OCI-LY1 (cell line): ENCODE results near the gene ITIH3.

ENCODE experiments used
- H2AFZ ChIP-seq: fragments of 200-600 bp; sonication (generic), shearing (Covaris generic); 2 replicates; pipeline ENCODE4 v1.6.0; 2014; ENCODE audit warnings: antibody characterized with exemption, mild to moderate bottlenecking, low read length
- H3F3A ChIP-seq: fragments of 200-600 bp; sonication (generic), shearing (Covaris generic); 2 replicates; pipeline ENCODE4 v1.6.0; 2014; ENCODE audit warnings: mild to moderate bottlenecking, antibody characterized with exemption, low read length, moderate library complexity; ENCODE audit not compliant: insufficient read depth
- H3K27ac ChIP-seq: fragments of 200-600 bp; sonication (generic); 2 replicates; pipeline ENCODE4 v1.5.1; 2014; ENCODE audit warnings: low read length, mixed run types, mild to moderate bottlenecking, low read depth; ENCODE audit not compliant: poor library complexity, severe bottlenecking
- H3K27me3 ChIP-seq: fragments of 200-600 bp; sonication (generic); 2 replicates; pipeline ENCODE4 v1.6.0; 2014; ENCODE audit warnings: antibody characterized with exemption, mild to moderate bottlenecking, low read length, moderate library complexity; ENCODE audit not compliant: insufficient read depth
- H3K36me3 ChIP-seq: fragments of 200-600 bp; sonication (generic); 2 replicates; pipeline ENCODE4 v1.6.1; 2014; ENCODE audit warnings: mild to moderate bottlenecking, antibody characterized with exemption, low read length, moderate library complexity, mixed read lengths; ENCODE audit not compliant: insufficient read depth
- H3K4me1 ChIP-seq: fragments of 200-600 bp; sonication (generic); 2 replicates; pipeline ENCODE4 v1.5.1; 2014; ENCODE audit warnings: mild to moderate bottlenecking, low read length, moderate library complexity; ENCODE audit not compliant: insufficient read depth, severe bottlenecking
- H3K4me2 ChIP-seq: fragments of 200-600 bp; sonication (generic), shearing (Covaris generic); 2 replicates; pipeline ENCODE4 v1.6.1; 2014; ENCODE audit warnings: low read length
- H3K4me3 ChIP-seq: fragments of 200-600 bp; sonication (generic); 2 replicates; pipeline ENCODE4 v1.5.1; 2014; ENCODE audit warnings: low read length, low read depth, mild to moderate bottlenecking, mixed read lengths; ENCODE audit not compliant: poor library complexity, severe bottlenecking
- H3K79me2 ChIP-seq: fragments of 200-600 bp; shearing (Covaris generic); 2 replicates; pipeline ENCODE4 v1.6.1; 2016; ENCODE audit warnings: mixed run types, low read length, mixed read lengths; ENCODE audit not compliant: insufficient read depth
- H3K9ac ChIP-seq: fragments of 200-600 bp; sonication (generic), shearing (Covaris generic); 2 replicates; pipeline ENCODE4 v1.6.1; 2014; ENCODE audit warnings: mild to moderate bottlenecking, low read length, mixed read lengths
- H3K9me2 ChIP-seq: fragments of 200-600 bp; sonication (generic), shearing (Covaris generic); 2 replicates; pipeline ENCODE4 v1.6.1; 2014; ENCODE audit warnings: low read depth, mild to moderate bottlenecking, low read length, mixed read lengths
- H3K9me3 ChIP-seq: fragments of 200-600 bp; shearing (Covaris generic); 2 replicates; pipeline ENCODE4 v1.6.1; 2014; ENCODE audit warnings: low read length, mixed read lengths
- H4K20me1 ChIP-seq: fragments of 200-600 bp; sonication (generic), shearing (Covaris generic); 2 replicates; pipeline ENCODE4 v1.6.0; 2016; ENCODE audit warnings: mild to moderate bottlenecking, low read length; ENCODE audit not compliant: insufficient read depth
- EZH2 ChIP-seq: fragments of 200-600 bp; sonication (generic), shearing (Covaris generic); IDR thresholded peaks from 2 replicates; pipeline ENCODE4 v1.8.0; 2017; ENCODE audit warnings: borderline replicate concordance, mixed run types, mild to moderate bottlenecking, antibody characterized with exemption, low read length, moderate library complexity, mixed read lengths
- TF ChIP-seq, protein P1 (sequence below): fragments of 200-600 bp; sonication (generic), shearing (Covaris generic); IDR thresholded peaks from 2 replicates; pipeline ENCODE4 v1.5.1; 2017; ENCODE audit warnings: mild to moderate bottlenecking, antibody characterized with exemption, low read length, moderate library complexity, mixed read lengths

Gene ITIH3

DNA sequence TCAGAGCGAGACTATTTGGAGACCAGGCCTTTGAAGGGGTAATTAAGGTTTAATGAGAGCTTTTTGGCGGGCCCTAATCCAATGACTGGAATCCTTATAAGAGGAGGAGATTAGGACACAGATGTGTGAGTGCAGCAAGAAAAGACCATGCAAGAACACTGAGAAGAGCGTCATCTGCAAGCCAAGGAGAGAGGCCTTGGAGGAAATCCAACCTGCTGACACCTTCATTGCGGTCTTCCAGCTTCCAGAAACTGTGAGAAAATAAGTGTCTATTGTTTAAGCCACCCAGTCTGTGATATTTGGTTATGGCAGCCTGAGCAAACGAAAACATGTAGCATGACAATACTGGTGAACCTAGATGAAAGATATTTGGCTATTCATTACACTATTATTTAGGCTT lies 63.3 kb downstream of the ITIH3 start:
- H3K27me3 ChIP-seq: no peaks in the 10 kb centered on the region
- no peaks in the 10 kb centered on the region for H4K20me1 ChIP-seq
- H3K36me3 ChIP-seq: peaks cover 8% of the 10 kb centered on the region; the same call in 1 of the 2 replicates
- no peaks in the 10 kb centered on the region for H3K9me3 ChIP-seq
- no peak overlapping the region for H2AFZ ChIP-seq
- H3K4me1 ChIP-seq: no peaks in the 10 kb centered on the region
- H3K9me2 ChIP-seq: no peaks in the 10 kb centered on the region
- TF ChIP-seq EZH2: no peak
- TF ChIP-seq, protein P1, sequence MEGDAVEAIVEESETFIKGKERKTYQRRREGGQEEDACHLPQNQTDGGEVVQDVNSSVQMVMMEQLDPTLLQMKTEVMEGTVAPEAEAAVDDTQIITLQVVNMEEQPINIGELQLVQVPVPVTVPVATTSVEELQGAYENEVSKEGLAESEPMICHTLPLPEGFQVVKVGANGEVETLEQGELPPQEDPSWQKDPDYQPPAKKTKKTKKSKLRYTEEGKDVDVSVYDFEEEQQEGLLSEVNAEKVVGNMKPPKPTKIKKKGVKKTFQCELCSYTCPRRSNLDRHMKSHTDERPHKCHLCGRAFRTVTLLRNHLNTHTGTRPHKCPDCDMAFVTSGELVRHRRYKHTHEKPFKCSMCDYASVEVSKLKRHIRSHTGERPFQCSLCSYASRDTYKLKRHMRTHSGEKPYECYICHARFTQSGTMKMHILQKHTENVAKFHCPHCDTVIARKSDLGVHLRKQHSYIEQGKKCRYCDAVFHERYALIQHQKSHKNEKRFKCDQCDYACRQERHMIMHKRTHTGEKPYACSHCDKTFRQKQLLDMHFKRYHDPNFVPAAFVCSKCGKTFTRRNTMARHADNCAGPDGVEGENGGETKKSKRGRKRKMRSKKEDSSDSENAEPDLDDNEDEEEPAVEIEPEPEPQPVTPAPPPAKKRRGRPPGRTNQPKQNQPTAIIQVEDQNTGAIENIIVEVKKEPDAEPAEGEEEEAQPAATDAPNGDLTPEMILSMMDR: no peak
- no peak overlapping the region for H3K4me2 ChIP-seq
- H3K4me3 ChIP-seq: no peak overlapping the region
- no peaks in the 10 kb centered on the region for H3F3A ChIP-seq
- no peak overlapping the region for H3K27ac ChIP-seq
- H3K79me2 ChIP-seq: no peaks in the 10 kb centered on the region
- H3K9ac ChIP-seq: no peak overlapping the region
